Inflammatory macrophage treated with lipopolysaccharide for 4 hours (primary cell): ENCODE results near the gene DACH1.

Experiments used
- DNase-seq: peaks from one replicate; pipeline ENCODE4 v3.0.0-alpha.2; 2020

Gene DACH1

DNA sequence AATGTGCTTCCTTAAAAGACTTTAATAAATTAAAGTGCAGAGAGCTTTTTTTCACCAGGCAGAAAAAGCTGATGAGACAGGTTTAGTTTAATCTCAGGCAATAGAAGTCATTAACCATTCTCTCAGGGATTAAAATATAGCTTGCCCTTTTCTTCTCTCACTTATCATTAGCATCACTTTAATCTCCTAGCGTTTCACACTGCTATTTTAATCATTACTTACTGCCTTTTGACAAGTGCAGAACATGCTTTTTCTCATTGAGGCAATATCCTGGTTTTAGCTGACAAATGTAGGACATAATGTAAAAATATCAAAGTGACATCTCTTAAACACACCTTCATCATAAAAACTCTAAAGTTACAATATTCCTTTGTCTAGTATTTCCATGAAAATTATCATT lies 94.6 kb downstream of the DACH1 start:
- no peak for DNase-seq

DNA sequence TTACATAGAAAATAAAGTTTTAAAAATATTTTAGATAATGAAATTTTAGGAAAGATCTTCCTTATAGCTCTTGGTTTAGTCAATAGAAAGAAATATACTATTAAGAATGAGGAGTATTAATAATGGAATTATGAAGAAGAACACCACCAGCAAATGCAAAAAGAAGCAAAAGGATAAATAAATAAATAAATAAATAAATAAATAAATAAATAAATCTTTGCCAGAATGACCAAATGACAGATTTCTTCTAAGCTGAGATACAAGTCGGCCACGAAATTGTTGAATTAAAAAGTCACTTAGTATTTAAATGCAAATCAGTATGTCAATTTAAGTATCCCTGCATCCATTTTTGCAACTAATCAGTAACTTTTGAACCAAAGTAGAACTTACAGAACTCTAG lies 95.9 kb downstream of the DACH1 start:
- no peak for DNase-seq

DNA sequence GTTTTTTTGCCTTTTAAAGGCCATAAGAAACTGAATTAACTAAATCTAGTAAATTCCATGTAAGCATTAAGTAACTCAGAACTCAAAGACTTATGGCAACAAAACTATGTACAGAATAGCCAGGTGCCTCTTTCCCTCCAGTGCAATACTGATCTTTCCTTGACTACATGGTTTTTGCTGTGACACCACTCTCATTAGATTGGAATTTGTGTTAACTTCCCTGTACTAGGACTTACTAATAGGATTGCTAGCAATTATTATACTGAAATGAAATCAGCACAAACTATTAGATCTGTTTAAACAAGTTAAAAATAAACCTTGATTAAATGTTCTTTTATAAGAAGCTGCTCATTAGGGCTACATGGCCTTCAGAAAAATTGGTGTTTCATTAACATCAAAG lies 96.3 kb downstream of the DACH1 start:
- no peak for DNase-seq

DNA sequence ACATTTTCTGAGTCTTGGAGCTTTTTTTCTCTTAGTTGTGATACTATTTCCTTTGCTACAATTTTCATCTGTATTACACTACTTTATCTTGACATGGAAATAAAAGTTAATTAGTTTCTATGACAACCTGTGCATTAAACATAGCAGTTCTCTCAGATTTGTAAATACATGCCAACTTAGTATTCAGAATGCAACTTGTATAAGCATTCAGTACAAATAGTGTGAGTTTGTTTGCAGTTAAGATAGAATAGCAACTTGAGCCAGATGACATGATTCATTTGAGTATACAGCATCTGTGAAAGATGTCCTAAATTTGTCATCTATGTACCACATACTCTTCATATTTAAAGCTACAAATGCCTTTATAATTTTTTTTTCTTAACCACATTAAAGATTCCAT lies 98.1 kb downstream of the DACH1 start:
- DNase-seq, result no peak

DNA sequence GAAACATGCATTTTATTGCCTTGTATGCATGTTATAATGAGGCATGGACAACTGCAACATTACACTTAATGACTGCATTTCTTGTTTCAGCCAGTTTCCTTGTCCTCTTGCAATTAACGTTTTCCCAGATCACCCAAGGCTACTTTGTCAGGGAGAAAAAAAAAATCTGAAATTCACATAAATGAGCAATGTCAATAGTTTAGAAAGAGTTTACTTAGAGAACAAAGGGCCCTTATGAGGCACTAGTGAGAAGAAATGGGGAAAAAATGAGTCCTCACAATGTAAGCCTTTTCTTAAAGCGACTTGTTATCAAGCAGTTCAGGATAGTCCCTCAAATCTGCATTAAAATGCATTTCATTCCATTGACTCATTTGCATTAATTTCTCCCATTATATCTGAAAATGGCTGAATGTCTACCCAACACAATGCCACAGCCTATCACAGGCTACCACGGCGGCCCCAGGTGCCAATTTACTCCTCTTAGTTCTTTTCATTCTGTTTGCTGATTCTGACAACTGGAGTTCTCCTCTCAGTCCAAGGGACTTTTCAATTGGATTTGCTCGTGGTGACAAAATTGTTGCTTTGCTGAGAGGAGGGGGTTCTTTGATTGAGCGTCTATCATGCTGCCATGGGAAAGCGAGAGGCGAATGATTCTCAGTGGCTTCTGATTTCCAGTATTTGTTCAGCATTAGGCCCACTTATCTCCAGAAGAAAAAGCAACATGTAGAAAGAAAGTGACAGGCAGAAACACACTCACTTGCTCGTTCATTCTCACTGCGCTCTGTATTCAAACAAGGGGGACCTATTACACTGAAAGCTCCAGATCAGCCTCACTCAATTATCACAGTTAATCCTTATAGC lies 107.1 kb downstream of the DACH1 start:
- no peak for DNase-seq

DNA sequence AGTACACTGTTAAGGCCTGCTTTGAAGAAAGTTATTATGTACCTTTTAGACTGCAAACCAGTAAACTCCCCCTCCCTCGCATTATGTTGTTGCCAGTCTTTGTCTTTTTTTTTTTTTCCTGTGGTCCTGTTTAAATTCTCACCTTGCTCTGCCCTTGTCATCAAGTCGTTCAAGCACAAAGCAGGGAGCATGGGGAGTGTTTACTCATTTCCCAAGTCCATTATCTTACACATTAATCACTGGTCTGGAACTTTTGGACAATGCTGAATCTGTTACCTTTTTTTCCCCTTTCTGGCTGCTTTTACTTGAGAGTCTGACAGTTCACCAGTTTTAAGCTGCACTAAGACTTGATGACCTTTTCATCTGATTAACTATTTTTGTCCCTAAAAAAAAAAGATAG lies 108.2 kb downstream of the DACH1 start:
- no peak for DNase-seq

DNA sequence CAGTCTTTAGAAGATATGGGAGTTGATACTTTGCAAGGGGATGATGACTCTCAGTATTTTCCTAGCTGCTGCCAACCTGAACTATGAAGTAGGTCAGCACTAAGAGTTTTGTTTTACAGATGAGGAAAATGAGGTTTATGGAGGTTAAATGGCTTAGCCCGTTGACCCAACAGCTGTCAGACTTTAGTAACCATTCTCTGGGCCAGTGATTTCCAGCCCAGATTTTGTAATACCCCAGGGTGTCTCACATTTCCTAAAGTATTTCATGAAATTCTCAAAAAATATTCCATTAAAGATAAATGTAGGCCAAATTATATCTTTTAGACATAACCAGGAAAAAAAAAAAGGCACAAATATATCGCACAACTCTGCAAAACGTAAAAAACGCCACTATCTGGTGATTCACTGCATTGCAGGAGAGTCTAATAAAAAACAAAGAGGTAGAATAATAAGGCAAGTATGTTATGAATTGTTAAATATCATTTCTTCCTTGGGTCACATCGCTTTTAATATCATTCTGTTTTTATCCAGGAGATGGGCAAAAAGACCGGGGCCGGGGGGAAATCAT lies 112.5 kb downstream of the DACH1 start:
- no peak for DNase-seq

DNA sequence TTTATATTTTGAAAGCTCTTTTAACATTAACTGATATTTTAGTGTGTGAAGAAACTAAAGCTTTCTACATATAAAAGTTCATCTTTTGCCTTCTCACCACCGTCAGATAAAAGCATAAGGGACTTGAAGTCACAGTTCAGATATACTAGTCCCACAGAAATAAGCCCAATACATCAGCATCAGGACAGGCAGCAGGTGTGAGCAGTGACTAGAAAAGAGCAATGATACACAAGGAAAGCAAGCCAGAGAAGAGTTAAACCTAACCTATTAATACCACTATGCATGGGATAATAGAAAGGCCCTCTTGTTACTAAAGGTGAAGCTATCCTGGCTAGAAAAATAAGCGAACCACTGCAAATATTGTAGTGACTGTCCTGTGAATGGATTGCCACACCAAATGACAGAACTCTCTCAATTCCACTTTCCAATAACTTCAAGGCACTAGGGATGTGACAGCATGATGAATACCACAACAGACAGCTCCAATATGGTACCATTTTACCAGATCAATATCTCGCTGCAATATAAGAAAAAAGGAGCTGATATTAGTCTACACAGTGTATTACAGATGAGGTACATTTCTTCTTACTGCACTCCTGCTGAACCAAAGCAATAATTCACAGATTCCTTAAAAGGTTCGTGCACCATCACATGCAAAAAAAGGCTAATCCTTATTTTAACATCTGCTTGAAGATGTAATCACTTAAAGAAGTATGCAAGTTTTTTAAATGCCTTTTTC lies 114.1 kb downstream of the DACH1 start:
- DNase-seq, result no peak

DNA sequence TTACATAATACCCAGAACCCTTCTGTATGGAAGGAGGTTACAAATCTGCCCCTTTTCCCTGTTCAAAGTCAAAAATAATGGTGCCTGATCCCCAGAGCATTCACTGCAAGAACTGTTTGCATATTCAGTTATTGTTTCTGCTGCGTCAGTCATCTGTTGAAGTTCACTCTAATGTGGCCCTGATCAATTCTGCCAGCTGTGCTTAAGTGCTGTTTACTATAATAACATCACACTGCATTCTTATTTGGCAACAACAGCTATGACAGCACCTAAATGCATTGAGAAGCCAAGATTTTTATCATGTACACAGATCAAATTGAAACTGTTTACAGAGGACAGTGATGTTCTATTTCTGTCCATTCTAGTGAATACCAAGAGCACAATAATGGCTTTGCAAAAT lies 115.9 kb downstream of the DACH1 start:
- DNase-seq, result no peak

DNA sequence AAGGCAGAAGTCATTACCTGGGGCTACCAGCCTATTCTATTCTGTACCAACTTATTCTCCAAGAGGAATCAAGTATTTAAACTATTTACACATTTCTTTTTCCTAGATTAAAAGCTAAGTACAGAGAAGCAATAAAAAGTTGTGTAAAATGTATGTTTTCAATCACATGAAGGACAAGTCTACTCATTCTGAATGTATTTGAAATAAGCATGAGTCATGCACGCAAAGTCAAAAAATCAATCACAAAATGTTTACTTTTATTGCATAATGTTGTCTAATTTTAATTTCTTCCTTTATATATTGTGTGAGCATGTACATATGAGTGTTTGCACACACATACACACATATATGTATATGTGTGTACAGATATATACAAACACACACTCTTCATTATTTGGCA lies 136.7 kb downstream of the DACH1 start:
- DNase-seq, result no peak

DNA sequence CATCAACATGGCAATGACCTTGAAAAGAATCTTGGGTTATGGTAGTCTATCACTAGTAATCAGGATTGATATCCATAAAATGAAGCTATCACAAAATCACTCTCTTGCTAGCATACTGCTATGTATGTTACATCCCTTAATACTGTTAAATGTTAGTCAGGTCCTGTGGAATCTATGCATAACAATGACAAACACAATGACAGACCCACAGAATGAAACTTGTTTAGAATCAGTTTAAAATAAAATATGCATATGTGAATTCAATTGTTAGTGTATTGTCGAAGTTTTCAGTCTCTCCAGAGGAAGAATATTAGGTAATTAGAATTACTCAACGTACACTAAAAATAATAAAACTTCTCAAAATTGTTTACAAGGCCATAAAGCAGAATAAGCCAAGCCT lies 137.6 kb downstream of the DACH1 start:
- no peak for DNase-seq

DNA sequence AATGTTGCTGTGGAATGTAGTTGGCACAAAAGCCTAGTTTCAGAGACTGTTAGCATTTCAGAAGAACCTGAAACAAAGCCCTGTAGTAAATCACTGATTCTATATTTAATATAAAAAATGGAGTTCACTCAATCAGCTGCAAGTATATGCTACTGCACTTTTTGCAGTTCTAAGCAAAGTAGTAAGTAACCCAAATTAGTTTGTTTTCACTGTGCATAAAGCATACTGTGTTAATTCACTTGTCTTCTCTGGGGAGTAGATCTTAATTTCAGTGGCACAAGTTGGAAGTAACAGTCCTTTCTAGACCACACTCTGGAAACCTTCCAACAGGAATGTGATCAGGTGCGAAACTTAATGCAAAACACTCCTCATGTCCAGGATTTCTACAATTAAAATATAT lies 139.3 kb downstream of the DACH1 start:
- no peak for DNase-seq

DNA sequence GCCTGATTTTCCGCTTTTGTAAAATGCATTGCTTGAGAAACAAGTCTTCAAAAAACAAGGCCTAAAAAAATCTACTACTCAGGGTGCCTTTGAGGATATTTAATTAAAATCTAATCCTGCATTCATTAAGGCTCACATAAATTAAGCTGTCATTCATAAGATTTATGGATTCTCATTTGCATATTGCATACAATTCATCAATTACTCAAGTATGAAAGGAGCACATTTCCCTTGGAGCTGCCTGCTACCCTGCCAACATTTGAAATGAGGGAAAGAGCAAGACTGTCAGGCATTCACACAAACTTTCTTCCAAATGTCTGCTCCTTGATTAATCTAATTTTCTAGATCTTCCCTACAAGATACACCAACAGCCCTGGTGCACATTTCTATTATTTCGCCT lies 140.0 kb downstream of the DACH1 start:
- no peak for DNase-seq

DNA sequence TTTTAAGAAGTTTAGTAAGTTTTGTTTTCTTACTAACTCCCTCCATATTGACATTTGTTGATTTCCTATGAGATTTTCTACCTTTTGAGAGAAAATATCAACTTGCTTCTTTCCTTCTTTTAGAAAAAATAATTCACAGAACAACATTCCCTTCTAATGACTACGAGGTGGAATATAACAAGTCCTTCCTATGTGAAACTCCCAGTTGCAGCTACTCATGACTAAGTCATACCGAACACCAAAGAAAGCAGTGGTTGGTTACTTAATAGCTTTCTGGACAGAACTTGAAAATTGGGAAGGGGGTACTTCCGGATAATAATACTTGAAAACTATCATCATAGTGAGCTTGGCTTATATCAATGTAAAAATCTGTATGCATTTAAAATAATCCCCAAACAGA lies 144.8 kb downstream of the DACH1 start:
- no peak for DNase-seq

DNA sequence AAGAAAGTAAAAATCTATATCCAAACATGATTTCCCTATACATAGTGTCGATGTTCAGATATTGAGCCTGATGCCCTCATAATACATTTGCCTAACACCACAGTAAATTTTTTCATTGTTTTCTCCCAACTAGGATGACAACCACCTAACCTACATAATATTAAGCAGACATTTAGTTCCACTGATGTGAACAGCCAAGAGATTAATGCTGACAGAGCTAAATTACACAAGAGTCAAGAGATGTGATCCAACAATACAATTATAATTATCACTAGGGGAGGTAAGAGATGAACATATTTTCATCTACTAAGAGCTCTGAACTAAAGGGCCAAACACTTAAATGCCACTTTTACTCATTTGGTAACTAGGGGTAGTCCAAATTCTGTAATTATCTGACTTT lies 145.9 kb downstream of the DACH1 start:
- DNase-seq, result no peak

DNA sequence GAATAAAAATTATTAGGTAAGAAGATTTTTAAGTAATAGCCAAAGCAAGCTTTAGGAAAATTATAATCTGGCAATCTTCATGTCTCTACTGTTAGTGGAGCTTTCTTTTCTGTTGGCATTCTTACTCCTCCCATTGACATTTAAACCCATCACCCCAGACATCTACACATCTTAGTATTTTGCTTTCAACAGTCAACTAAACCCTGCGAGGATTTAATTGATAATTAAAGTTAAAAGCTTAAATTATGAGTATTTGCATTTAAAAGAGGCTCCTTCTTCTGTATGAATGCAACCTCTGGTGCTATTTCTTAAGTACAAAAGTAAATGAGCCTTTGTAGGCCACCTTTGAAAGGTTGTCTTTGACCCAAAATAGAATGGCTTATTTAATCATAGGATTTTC lies 148.1 kb downstream of the DACH1 start:
- no peak for DNase-seq

DNA sequence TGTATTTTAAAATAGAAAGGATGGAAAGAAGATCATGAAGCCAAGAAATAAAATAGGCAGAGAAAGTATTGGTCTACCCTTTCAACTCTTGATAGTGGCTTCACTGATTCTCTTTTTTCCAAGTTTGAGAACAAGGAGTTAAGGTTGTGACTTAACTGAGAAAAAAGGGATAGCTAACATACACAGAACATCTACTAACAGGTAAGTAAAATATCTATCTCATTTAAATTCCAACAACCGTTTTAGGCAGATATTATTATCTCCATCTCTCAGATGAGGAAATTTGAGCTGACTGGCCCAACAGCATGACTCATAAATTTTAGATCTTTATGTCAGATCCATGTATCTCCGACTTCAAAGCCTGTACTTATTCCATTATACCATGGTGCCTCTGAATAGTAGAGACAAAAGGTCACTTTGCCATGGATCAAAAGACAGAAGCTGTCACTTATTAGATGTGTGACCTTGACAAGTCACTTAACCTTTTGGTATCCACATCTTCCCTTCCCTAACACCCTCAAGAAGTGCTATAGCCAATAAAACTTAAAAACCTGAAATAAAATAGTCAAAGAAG lies 152.1 kb downstream of the DACH1 start:
- no peak for DNase-seq

DNA sequence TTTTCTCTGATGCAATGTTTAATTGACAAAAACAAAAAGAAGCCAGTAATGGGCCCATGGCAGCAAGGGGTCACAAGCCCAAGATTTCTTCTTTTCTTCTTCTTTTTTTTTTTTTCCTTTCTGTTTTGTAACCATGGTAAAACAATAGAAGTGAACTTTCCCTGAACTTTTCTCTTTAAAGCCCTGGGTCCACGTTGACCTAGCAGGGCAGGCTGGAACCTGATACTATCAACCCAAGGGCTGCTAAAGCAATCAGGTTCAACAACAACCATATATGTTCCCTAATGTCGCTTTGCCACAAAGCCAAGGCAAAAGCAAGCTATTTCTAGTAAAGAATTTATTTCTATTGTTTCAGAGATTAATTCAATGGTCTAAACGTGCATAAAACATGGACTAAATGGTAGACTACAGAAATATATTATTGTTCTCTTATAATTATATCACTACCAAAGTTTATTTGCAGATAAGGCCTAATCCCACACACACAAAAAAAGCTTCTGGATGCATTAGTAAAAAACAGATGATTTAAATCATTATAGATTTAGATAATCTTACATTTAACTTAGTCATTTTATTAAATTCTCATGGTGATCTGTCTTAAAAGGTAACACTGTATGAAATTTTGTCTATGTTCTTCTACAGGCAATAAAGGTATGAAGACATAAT lies 153.9 kb downstream of the DACH1 start:
- peak; percentile 7 for DNase-seq

DNA sequence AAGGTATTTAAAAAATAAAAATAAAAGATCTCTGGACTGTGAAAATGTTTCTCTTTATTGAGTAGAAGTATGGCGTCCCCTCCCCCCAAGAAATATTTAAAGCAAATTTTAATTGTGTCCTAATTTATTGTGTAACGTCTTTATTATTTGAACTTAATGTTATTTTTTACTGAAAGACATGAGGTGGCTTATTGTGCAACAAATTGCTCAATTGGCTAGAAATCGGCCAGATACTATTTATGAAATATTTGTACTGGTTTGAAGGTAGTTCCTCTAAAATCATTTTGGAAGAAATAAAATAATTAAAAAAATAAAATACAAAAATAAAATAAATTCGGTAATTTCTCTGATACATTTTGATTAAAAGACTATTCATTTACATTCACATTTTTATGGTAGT lies 162.3 kb downstream of the DACH1 start:
- DNase-seq, result peak; percentile 59

DNA sequence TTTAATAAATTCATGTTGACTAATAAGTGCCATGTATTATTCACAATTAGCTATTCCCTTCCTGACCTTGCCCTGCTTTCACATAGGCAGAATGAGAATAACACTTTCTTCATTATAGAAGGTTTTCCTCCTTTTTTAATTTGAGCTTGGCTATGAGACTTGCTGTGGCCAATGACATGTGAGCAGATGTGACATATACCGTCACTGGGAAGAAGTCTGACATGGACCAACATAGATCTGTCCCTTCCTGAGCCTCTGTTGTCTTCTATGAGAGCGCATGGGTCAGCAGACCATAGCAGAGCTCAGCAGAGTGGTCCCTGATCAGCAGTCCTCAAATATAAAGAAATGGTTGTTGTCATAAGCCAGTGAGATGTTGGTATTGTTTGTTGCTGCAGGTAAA lies 163.9 kb downstream of the DACH1 start:
- DNase-seq, result no peak

DNA sequence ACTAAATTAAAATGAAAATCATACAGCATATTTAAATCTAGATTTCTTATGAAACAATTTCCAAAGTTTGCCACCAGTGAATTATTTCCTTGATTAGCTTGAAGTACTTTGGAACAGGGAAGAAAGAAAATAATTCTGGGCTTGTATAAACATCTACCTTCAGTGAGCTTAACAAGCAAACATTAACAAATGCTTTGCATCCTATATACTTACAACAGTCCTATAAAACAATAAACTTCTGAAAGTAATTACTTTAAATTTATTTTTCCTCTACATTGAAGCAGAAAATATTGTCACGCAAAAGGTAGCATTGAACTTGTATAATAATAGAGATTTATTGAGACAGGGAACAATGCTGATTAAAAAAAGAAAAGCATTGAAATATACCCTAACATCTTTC lies 164.8 kb downstream of the DACH1 start:
- no peak for DNase-seq

DNA sequence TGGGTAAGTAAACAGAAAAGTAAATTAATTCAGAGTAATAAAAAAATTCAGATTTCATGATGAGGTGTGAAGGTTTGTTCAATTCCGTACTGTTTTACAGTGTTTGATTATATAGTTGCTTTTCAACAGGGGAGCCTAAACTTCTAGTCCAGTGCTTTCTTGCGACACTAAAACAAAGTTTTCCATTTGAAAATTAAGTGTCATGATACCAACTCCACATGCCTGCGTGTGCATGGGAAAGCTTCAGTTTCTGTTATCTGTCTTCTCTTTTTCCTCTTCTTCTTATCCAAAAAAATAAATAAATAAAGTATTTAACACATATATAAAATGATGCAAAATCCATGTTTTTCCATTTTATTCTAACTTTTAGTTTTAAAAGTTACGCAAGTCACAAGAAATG lies 165.3 kb downstream of the DACH1 start:
- DNase-seq, result no peak

DNA sequence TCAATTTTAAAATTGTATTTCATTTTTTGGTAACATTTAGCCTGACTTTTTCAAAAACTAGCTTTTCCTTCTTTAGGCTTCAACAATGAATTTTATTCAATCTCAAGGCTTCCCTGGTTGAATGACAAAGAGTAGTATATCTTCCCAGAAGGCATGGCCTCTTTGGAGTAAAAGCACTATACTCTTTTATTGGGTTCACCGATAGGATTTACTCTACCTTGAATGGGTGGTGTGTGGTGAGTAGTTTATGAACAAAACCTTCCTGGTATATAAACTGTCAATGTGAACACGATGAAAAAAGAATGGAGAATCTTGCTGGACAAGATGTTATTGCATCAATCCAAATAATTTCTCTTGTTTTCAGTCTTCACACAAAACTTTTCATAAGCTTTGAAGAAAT lies 167.7 kb downstream of the DACH1 start:
- DNase-seq, result no peak
